Naive thymus-derived CD8-positive, alpha-beta T cell (primary cell): ENCODE data around the gene SNRPE. TPM values are rescaled to one million over a fixed set of nuclear protein-coding genes. Genes with fewer than 3 reads are reported as not detected.

ENCODE experiments used
- ATAC-seq, 2 donors: fragments of 150-1000 bp; cut with Tn5 transposase in 1 of 2; sonication (Bioruptor Pico), chemical (Tn5 transposase) in 1 of 2; 1 replicate in 1 of 2; 2 replicates in 1 of 2; pipeline ENCODE4 v1.10.0; 2021; ENCODE audit warnings: mild to moderate bottlenecking in 2 of 2, moderate library complexity in 2 of 2
- POLR2A ChIA-PET: fragments of 350-600 bp; sonication (Branson Sonifier 250); formaldehyde crosslinking; loops from one replicate; lab custom pipeline; 2021; ENCODE audit warnings: antibody characterized with exemption; lab: Charles Lee
- DNase-seq, 10 donors: peaks; one replicate each; pipeline versions ENCODE4 v3.0.0 to v3.0.0-alpha.2; 2020 to 2022
- H3K27ac Mint-ChIP-seq, 10 donors: one replicate each; pipeline ENCODE4 v1.8.0; 2020 to 2022; ENCODE audit warnings: mild to moderate bottlenecking in 10 of 10, mixed read lengths in 10 of 10, moderate library complexity in 4 of 10, inconsistent platforms in 1 of 10
- H3K27me3 Mint-ChIP-seq, 5 donors: one replicate each; pipeline ENCODE4 v1.8.0; 2021 to 2022; ENCODE audit warnings: mixed read lengths in 5 of 5
- H3K36me3 Mint-ChIP-seq, 3 donors: one replicate each; pipeline ENCODE4 v1.8.0; 2020 to 2022; ENCODE audit warnings: mixed read lengths in 3 of 3, mild to moderate bottlenecking in 2 of 3, inconsistent platforms in 1 of 3
- H3K4me1 Mint-ChIP-seq, 4 donors: one replicate each; pipeline ENCODE4 v1.8.0; 2021 to 2022; ENCODE audit warnings: mixed read lengths in 4 of 4
- H3K4me3 Mint-ChIP-seq, 10 donors: one replicate each; pipeline ENCODE4 v1.8.0; 2020 to 2022; ENCODE audit warnings: mild to moderate bottlenecking in 10 of 10, mixed read lengths in 10 of 10, moderate library complexity in 6 of 10, inconsistent platforms in 1 of 10
- H3K9me3 Mint-ChIP-seq, 9 donors: one replicate each; pipeline ENCODE4 v1.8.0; 2020 to 2022; ENCODE audit warnings: mixed read lengths in 9 of 9, mild to moderate bottlenecking in 3 of 9, inconsistent platforms in 1 of 9, moderate library complexity in 1 of 9
- polyA plus RNA-seq, 3 donors: library from polyadenylated mRNA; unstranded; fragments of 300-500 nt; fragmentation: Illumina TruSeq; gene quantifications; one replicate each; pipeline ENCODE4 v1.2.3, GENCODE V29; 2021
- total RNA-seq, 8 experiments: library from RNA in 2 of 8; stranded (reverse) in 2 of 8; gene quantifications; one replicate each; pipeline ENCODE4 v1.2.3 and lab custom pipeline; 2021 to 2026

Gene SNRPE
- total and polyA plus RNA-seq, 5 experiments from 2014 or later = 85.9 to 281 (median 223) TPM

DNA sequence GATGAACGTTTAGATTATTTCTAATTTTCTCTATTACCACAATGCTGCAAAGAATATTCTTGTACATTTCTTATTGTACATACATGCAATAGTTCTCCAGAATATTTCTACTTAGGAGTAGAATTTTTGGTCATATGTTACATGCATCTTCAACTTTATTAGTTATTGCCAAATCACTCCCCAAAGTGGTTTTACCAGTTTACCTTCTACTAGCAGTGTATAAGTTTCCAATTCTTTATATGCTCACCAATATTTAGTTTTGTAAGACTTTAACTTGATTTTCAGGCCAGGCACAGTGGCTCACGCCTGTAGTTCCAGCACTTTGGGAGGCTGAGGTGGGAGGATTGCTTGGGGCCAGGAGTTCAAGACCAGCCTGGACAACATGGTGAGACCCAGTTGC, 55.4 kb downstream of the SNRPE start:
- POLR2A ChIA-PET = no interaction called here
- Mint-ChIP-seq H3K4me1 (no peaks in the 10 kb centered on the region), H3K27ac (no peak overlapping the region), H3K27me3 (peaks cover 0 to 6% (median 0%) of the 10 kb centered on the region in 5 donors), H3K36me3 (no peaks in the 10 kb centered on the region), H3K9me3 (no peaks in the 10 kb centered on the region), H3K4me3 (no peak overlapping the region)
- ATAC-seq (no peak), DNase-seq (no peak)

Other genes with a start within 250 kb of the SNRPE start
- 10 to 100 TPM; 46.8 to 49.5 TPM for gene ATP2B4, start 234.8 kb upstream of the SNRPE start, total RNA-seq
- gene ATP2B4, start 234.8 kb upstream of the SNRPE start, polyA plus RNA-seq = 10 to 100 TPM in 1 of 3 donors, 1 to 10 TPM in 2; 4.3 to 17.4 (median 5.3) TPM
- gene LAX1, start 96.4 kb upstream of the SNRPE start, total RNA-seq = 10 to 100 TPM; 25.1 to 28.0 TPM
- 10 to 100 TPM; 18.1 to 29.2 (median 18.4) TPM for gene LAX1, start 96.4 kb upstream of the SNRPE start, polyA plus RNA-seq
- gene ZBED6, start 66.0 kb upstream of the SNRPE start, total RNA-seq = 10 to 100 TPM; 30.3 to 32.0 TPM
- gene ZBED6, start 66.0 kb upstream of the SNRPE start, polyA plus RNA-seq = 1 to 10 TPM; 1.1 to 1.2 (median 1.1) TPM
- 100 to 1,000 TPM; 133 TPM for gene ZC3H11A, start 66.0 kb upstream of the SNRPE start, total RNA-seq
- gene ZC3H11A, start 66.0 kb upstream of the SNRPE start, polyA plus RNA-seq = 10 to 100 TPM; 47.7 to 57.8 (median 50.6) TPM
- under 1 TPM; 0.29 to 0.77 TPM for gene SOX13, start 211.5 kb downstream of the SNRPE start, total RNA-seq
- under 1 TPM in 2 of 3 donors, not detected in 1; 0.32 to 0.50 TPM for gene SOX13, start 211.5 kb downstream of the SNRPE start, polyA plus RNA-seq